ENCODE measurements around the gene TRMT44. TPM values are rescaled to one million over a fixed set of nuclear protein-coding genes. Genes with fewer than 3 reads are reported as not detected.

The TRMT44 gene
- 10 to 100 TPM; 24.1 to 29.2 TPM for total RNA-seq

GRCh38 chr4:8440492-8441311 lies at the start of gene TRMT44, which contains the start of gene ACOX3:
Gene TRMT44 (plus strand): TSS chr4:8440777. CDS start chr4:8440823, 46 bp downstream.
Gene ACOX3 (minus strand): TSS chr4:8440723. CDS start chr4:8416521, 24,202 bp downstream.
- ChIA-PET CTCF (interaction anchor here (0.7 to 2.5 kb wide), 3 partner anchors 12 to 199 kb away, joined by 3 to 11 read pairs (median 4); no protein-coding TSS in a partner anchor), POLR2A (interaction anchor here (1.9 to 2.5 kb wide), 2 partner anchors 12 to 21 kb away, joined by 12 to 21 read pairs; no protein-coding TSS in a partner anchor)
- peaks cover 11% of the 10 kb centered on the region for H3K36me3 Mint-ChIP-seq
- intact Hi-C loops (cut with micrococcal nuclease), result loop anchor here (1.0 to 5.0 kb wide), 4 partner anchors 12 to 613 kb away; partner anchors contain the start of gene ABLIM2
- peak within 1 kb of the TSS; percentile 99 for H3K27ac Mint-ChIP-seq
- no peaks in the 10 kb centered on the region for H3K27me3 Mint-ChIP-seq
- peaks cover 73% of the 10 kb centered on the region for H3K4me1 Mint-ChIP-seq (ENCODE audit: low read depth)
- H3K4me3 Mint-ChIP-seq, result peak within 1 kb of the TSS; percentile 95
- H3K9me3 Mint-ChIP-seq, result no peaks in the 10 kb centered on the region
- DNase-seq, result peak; percentile 97

DNA sequence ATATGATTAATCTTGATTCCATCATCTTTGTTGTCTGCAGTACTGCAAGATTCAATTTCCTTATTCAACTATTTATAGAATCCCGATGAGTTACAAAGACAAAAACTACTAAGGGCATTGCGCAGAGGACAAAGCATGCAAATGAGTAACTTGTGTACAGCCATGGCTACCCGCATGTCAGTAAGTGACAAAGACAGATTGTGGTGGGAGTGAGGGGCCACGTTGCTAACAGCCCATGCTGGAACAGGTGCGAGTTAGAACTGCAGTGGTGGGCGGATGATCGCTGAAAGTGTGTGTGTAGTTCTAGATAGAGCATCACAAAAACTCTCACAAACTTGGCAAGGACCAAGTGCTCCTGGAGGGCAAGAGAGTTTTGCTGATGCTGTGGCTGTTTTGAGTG lies 49.5 kb upstream of the TRMT44 start:
- Mint-ChIP-seq H3K9me3 (no peaks in the 10 kb centered on the region), H3K36me3 (peaks cover 8% of the 10 kb centered on the region), H3K27ac (no peak overlapping the region), H3K27me3 (no peaks in the 10 kb centered on the region), H3K4me1 (ENCODE audit: low read depth) (peaks cover 8% of the 10 kb centered on the region), H3K4me3 (no peak overlapping the region)
- POLR2A ChIA-PET, result no interaction called here
- no peak for DNase-seq
- CTCF ChIA-PET, result interaction anchor here (1.4 to 2.2 kb wide), 2 partner anchors 149 to 214 kb away, joined by 5 to 6 read pairs; no protein-coding TSS in a partner anchor
- intact Hi-C loops (cut with micrococcal nuclease), result no loop called here

DNA sequence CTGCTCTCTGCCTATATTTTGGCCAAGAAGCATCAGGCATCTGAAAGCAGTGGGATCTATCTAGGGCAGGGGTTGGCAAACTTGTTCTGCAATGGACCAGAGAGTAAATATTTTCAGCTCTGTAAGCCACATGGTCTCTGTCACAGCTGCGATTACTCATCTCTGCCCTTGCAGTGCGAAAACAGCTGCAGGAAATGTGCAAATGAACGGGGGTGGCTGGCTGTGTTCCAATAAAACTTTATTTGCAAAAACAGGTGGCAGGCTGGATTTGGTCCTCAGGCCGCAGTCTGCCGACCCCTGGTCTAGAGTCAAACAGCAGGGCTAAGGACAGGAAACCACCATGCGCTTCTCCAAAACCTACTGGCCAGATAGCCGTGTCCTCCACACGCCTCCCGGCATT lies 48.6 kb upstream of the TRMT44 start:
- no peaks in the 10 kb centered on the region for H3K9me3 Mint-ChIP-seq
- CTCF ChIA-PET, result interaction anchor here (2.2 kb wide), 1 partner anchor 215 kb away, joined by 6 read pairs; no protein-coding TSS in a partner anchor
- DNase-seq, result peak; percentile 50
- H3K36me3 Mint-ChIP-seq, result peaks cover 9% of the 10 kb centered on the region
- no peaks in the 10 kb centered on the region for H3K27me3 Mint-ChIP-seq
- H3K4me3 Mint-ChIP-seq, result no peak overlapping the region
- H3K27ac Mint-ChIP-seq, result no peak overlapping the region
- H3K4me1 Mint-ChIP-seq (ENCODE audit: low read depth), result peaks cover 8% of the 10 kb centered on the region
- POLR2A ChIA-PET, result no interaction called here
- intact Hi-C loops (cut with micrococcal nuclease), result no loop called here

DNA sequence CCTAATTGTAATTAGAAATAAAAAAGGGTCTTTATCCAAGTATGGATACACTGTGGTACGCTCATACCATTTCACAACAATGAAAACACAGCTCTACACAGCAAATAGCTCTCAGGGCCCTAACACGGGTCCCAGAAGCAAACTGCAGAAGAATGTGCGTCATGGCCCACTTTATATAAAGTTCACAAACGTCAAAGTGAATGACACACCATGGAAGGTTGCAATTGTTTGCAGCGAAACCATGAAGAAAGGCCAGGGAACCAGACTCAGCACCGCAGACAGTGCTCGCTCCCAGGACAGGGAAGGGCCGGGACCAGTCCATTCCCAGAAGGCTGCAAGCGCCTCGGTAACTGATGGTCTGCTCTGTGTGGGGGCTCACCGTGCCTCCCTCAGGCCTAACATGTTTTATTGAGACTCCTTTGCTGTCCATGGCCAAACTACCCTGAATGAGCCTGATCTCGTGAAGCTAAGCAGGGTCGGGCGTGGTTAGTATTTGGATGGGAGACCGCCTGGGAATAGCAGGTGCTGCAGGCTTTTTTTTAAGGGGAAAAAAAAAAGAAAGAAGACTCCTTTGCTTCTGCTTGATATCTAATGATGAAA lies 47.9 kb upstream of the TRMT44 start:
- POLR2A ChIA-PET, result no interaction called here
- no peak overlapping the region for H3K27ac Mint-ChIP-seq
- no peak overlapping the region for H3K4me3 Mint-ChIP-seq
- peaks cover 8% of the 10 kb centered on the region for H3K36me3 Mint-ChIP-seq
- H3K27me3 Mint-ChIP-seq, result no peaks in the 10 kb centered on the region
- H3K4me1 Mint-ChIP-seq (ENCODE audit: low read depth), result peaks cover 8% of the 10 kb centered on the region
- CTCF ChIA-PET, result interaction anchor here (2.2 to 2.8 kb wide), 2 partner anchors 10 to 216 kb away, joined by 6 to 12 read pairs; no protein-coding TSS in a partner anchor
- H3K9me3 Mint-ChIP-seq, result no peaks in the 10 kb centered on the region
- no peak for DNase-seq
- intact Hi-C loops (cut with micrococcal nuclease), result no loop called here

GRCh38 chr4:8393593-8394038 lies 47.0 kb upstream of the TRMT44 start:
- H3K4me1 Mint-ChIP-seq (ENCODE audit: low read depth), result peaks cover 8% of the 10 kb centered on the region
- POLR2A ChIA-PET, result no interaction called here
- intact Hi-C loops (cut with micrococcal nuclease), result no loop called here
- no peak for DNase-seq
- no peaks in the 10 kb centered on the region for H3K9me3 Mint-ChIP-seq
- CTCF ChIA-PET, result interaction anchor here (2.8 kb wide), 1 partner anchor 9 kb away, joined by 12 read pairs; no protein-coding TSS in a partner anchor
- H3K4me3 Mint-ChIP-seq, result no peak overlapping the region
- H3K27me3 Mint-ChIP-seq, result no peaks in the 10 kb centered on the region
- H3K36me3 Mint-ChIP-seq, result peaks cover 9% of the 10 kb centered on the region
- H3K27ac Mint-ChIP-seq, result no peak overlapping the region

GRCh38 chr4:8394061-8394519 lies 46.5 kb upstream of the TRMT44 start:
- no peak overlapping the region for H3K27ac Mint-ChIP-seq
- intact Hi-C loops (cut with micrococcal nuclease), result no loop called here
- H3K4me1 Mint-ChIP-seq (ENCODE audit: low read depth), result peaks cover 8% of the 10 kb centered on the region
- no peaks in the 10 kb centered on the region for H3K27me3 Mint-ChIP-seq
- ChIA-PET CTCF (interaction anchor here (2.8 kb wide), 1 partner anchor 9 kb away, joined by 12 read pairs; no protein-coding TSS in a partner anchor), POLR2A (no interaction called here)
- H3K4me3 Mint-ChIP-seq, result no peak overlapping the region
- DNase-seq, result no peak
- peaks cover 10% of the 10 kb centered on the region for H3K36me3 Mint-ChIP-seq
- no peaks in the 10 kb centered on the region for H3K9me3 Mint-ChIP-seq

DNA sequence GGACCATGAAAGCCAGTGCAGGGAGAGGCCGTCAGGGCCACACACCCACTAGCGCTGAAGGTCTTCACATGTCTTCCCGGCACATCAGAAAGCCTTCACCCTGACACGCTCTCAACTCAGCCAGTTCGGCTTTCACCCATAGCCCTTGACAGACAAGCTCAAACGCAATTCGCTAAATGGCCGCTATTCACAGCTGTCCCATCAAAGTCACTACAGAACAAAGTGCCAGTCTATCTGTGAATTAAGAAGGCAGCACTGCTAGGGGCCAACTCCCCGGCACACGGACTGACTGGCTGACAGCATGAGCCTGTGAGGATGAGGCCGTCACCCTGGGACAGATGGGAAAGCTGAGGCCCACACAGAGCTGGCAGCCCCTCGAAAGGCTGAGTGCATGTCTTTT lies 45.8 kb upstream of the TRMT44 start:
- H3K36me3 Mint-ChIP-seq, result peaks cover 11% of the 10 kb centered on the region
- H3K4me1 Mint-ChIP-seq (ENCODE audit: low read depth), result peaks cover 8% of the 10 kb centered on the region
- CTCF ChIA-PET, result interaction anchor here (1.2 to 2.8 kb wide), 2 partner anchors 8 to 218 kb away, joined by 4 to 12 read pairs; no protein-coding TSS in a partner anchor
- POLR2A ChIA-PET, result no interaction called here
- H3K27ac Mint-ChIP-seq, result no peak overlapping the region
- no peaks in the 10 kb centered on the region for H3K27me3 Mint-ChIP-seq
- intact Hi-C loops (cut with micrococcal nuclease), result no loop called here
- H3K4me3 Mint-ChIP-seq, result no peak overlapping the region
- no peak for DNase-seq
- no peaks in the 10 kb centered on the region for H3K9me3 Mint-ChIP-seq

- no peak overlapping the region for H3K4me3 Mint-ChIP-seq
- intact Hi-C loops (cut with micrococcal nuclease), result no loop called here
- no peak overlapping the region for H3K27ac Mint-ChIP-seq
- no peaks in the 10 kb centered on the region for H3K9me3 Mint-ChIP-seq
- H3K36me3 Mint-ChIP-seq, result peaks cover 9% of the 10 kb centered on the region
- ChIA-PET POLR2A (no interaction called here), CTCF (interaction anchor here (1.2 kb wide), 1 partner anchor 219 kb away, joined by 4 read pairs; no protein-coding TSS in a partner anchor)
- DNase-seq, result no peak
- H3K27me3 Mint-ChIP-seq, result no peaks in the 10 kb centered on the region
- H3K4me1 Mint-ChIP-seq (ENCODE audit: low read depth), result peaks cover 8% of the 10 kb centered on the region
Measured at GRCh38 chr4:8395504-8396296, 44.9 kb upstream of the TRMT44 start.

- ChIA-PET POLR2A (no interaction called here), CTCF (interaction anchor here (1.0 kb wide), 1 partner anchor 155 kb away, joined by 3 read pairs; no protein-coding TSS in a partner anchor)
- H3K4me3 Mint-ChIP-seq, result no peak overlapping the region
- intact Hi-C loops (cut with micrococcal nuclease), result no loop called here
- H3K27me3 Mint-ChIP-seq, result no peaks in the 10 kb centered on the region
- peaks cover 10% of the 10 kb centered on the region for H3K36me3 Mint-ChIP-seq
- H3K27ac Mint-ChIP-seq, result no peak overlapping the region
- no peaks in the 10 kb centered on the region for H3K9me3 Mint-ChIP-seq
- DNase-seq, result no peak
- H3K4me1 Mint-ChIP-seq (ENCODE audit: low read depth), result peaks cover 5% of the 10 kb centered on the region
Measured at GRCh38 chr4:8396762-8397406, 43.7 kb upstream of the TRMT44 start.

DNA sequence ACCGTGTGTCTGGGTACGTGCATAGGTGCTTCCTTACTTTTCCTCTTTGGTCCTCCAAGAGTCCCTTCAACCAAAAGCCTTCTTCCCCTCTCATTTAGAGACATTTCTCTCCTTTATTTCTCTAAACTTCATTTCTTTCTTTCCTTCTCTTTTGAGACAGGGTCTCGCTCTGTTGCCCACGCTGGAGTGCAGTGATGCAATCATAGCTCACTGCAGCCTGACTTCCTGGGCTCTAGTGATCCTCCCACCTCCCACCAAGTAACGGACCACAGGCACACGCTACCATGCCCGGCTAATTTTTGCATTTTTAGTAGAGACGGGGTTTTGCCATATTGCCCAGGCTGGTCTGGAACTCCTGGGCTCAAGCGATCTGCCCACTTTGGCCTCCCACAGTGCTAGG lies 42.2 kb upstream of the TRMT44 start:
- no peak for DNase-seq
- POLR2A ChIA-PET, result no interaction called here
- CTCF ChIA-PET, result interaction anchor here (1.0 kb wide), 1 partner anchor 156 kb away, joined by 3 read pairs; no protein-coding TSS in a partner anchor
- Mint-ChIP-seq H3K36me3 (peaks cover 11% of the 10 kb centered on the region), H3K9me3 (no peaks in the 10 kb centered on the region), H3K4me3 (no peak overlapping the region), H3K27me3 (no peaks in the 10 kb centered on the region), H3K4me1 (ENCODE audit: low read depth) (no peaks in the 10 kb centered on the region), H3K27ac (no peak overlapping the region)
- intact Hi-C loops (cut with micrococcal nuclease), result no loop called here

- ChIA-PET POLR2A (no interaction called here), CTCF (interaction anchor here (1.0 kb wide), 1 partner anchor 157 kb away, joined by 3 read pairs; no protein-coding TSS in a partner anchor)
- H3K36me3 Mint-ChIP-seq, result peaks cover 8% of the 10 kb centered on the region
- no peaks in the 10 kb centered on the region for H3K4me1 Mint-ChIP-seq (ENCODE audit: low read depth)
- intact Hi-C loops (cut with micrococcal nuclease), result no loop called here
- H3K27ac Mint-ChIP-seq, result no peak overlapping the region
- no peaks in the 10 kb centered on the region for H3K9me3 Mint-ChIP-seq
- no peak overlapping the region for H3K4me3 Mint-ChIP-seq
- H3K27me3 Mint-ChIP-seq, result no peaks in the 10 kb centered on the region
- no peak for DNase-seq
Measured at GRCh38 chr4:8399298-8399697, 41.3 kb upstream of the TRMT44 start.

Data from activated CD4-positive, alpha-beta memory T cell treated with anti-CD3 and anti-CD28 coated beads for 36 hours (primary cell).